Measurements from ENCODE around the gene HEXIM1. TPM values are rescaled to one million over a fixed set of nuclear protein-coding genes. Genes with fewer than 3 reads are reported as not detected.
A peak's percentile ranks its signal among the peaks of the same experiment; 100 is the strongest.

Gene HEXIM1
- total RNA-seq, 2 donors from 2014 or later, result 34.9 to 89.1 TPM

GRCh38 chr17:45135192-45135977 is 12.9 kb upstream of the HEXIM1 start, which contains the start of gene ACBD4:
Gene ACBD4, plus strand, starts transcription at chr17:45135687. Its CDS starts 458 bp downstream, at chr17:45136145.
- Histone ChIP-seq H3K9me3 (no peaks in the 10 kb centered on the region), H3K4me1 (ENCODE audit: control insufficient read depth in 1 of 2, low read depth in 2 of 2) (peaks cover 9 to 35% of the 10 kb centered on the region in 2 donors), H3K36me3 (no peaks in the 10 kb centered on the region), H3K27ac (peak within 1 kb of the TSS; percentile 82 to 88), H3K4me3 (peak within 1 kb of the TSS; percentile 95), H3K27me3 (replicated peaks; ENCODE audit: insufficient read depth) (no peaks in the 10 kb centered on the region)
- peak; percentile 90 for ATAC-seq (ENCODE audit: insufficient number of reproducible peaks, low FRiP score, low read depth)
- peak; percentile 86 for DNase-seq (ENCODE audit: low spot score)
- TF ChIP-seq, protein P1, sequence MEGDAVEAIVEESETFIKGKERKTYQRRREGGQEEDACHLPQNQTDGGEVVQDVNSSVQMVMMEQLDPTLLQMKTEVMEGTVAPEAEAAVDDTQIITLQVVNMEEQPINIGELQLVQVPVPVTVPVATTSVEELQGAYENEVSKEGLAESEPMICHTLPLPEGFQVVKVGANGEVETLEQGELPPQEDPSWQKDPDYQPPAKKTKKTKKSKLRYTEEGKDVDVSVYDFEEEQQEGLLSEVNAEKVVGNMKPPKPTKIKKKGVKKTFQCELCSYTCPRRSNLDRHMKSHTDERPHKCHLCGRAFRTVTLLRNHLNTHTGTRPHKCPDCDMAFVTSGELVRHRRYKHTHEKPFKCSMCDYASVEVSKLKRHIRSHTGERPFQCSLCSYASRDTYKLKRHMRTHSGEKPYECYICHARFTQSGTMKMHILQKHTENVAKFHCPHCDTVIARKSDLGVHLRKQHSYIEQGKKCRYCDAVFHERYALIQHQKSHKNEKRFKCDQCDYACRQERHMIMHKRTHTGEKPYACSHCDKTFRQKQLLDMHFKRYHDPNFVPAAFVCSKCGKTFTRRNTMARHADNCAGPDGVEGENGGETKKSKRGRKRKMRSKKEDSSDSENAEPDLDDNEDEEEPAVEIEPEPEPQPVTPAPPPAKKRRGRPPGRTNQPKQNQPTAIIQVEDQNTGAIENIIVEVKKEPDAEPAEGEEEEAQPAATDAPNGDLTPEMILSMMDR (IDR thresholded peaks at IDR 0.05), result peak; percentile 99

DNA sequence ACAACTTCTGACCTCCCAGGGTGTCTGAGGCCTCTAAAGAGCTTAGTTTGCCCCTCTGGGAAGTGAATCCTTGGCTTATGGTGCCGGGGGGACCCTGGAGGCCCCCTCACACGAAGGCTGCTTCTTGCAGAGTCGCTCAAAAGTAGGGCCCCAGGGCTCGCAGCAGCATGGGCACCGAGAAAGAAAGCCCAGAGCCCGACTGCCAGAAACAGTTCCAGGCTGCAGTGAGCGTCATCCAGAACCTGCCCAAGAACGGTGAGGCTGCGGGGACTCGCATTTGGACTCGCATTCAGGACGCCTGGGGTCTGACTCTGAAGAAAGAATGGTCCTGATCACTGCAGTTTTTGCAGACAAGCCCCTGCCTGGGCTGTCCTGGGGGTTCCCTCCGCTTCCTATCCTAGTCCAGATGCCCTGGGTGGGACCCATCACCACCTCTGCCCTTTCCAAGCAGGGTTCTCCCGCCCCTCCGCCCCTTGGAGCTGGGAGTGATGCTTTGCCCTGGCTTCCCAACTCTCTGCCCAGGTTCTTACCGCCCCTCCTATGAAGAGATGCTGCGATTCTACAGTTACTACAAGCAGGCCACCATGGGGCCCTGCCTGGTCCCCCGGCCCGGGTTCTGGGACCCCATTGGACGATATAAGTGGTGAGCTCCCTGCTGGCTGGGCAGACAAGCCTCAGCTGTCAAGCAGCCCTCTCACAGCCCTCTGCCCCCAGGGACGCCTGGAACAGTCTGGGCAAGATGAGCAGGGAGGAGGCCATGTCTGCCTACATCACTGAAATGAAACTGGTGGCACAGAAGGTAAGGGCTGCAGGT is 12.1 kb upstream of the HEXIM1 start:
- H3K4me1 ChIP-seq (ENCODE audit: control insufficient read depth in 1 of 2, low read depth in 2 of 2), result peaks cover 7 to 27% of the 10 kb centered on the region in 2 donors
- H3K27me3 ChIP-seq (replicated peaks; ENCODE audit: insufficient read depth), result no peaks in the 10 kb centered on the region
- no peak for ATAC-seq (ENCODE audit: insufficient number of reproducible peaks, low FRiP score, low read depth)
- peak overlapping the region; percentile 82 to 88 for H3K27ac ChIP-seq
- DNase-seq (ENCODE audit: low spot score), result no peak
- no peaks in the 10 kb centered on the region for H3K36me3 ChIP-seq
- TF ChIP-seq, protein P1 (IDR thresholded peaks at IDR 0.05), result no peak
- no peaks in the 10 kb centered on the region for H3K9me3 ChIP-seq
- H3K4me3 ChIP-seq, result peak overlapping the region; percentile 95

DNA sequence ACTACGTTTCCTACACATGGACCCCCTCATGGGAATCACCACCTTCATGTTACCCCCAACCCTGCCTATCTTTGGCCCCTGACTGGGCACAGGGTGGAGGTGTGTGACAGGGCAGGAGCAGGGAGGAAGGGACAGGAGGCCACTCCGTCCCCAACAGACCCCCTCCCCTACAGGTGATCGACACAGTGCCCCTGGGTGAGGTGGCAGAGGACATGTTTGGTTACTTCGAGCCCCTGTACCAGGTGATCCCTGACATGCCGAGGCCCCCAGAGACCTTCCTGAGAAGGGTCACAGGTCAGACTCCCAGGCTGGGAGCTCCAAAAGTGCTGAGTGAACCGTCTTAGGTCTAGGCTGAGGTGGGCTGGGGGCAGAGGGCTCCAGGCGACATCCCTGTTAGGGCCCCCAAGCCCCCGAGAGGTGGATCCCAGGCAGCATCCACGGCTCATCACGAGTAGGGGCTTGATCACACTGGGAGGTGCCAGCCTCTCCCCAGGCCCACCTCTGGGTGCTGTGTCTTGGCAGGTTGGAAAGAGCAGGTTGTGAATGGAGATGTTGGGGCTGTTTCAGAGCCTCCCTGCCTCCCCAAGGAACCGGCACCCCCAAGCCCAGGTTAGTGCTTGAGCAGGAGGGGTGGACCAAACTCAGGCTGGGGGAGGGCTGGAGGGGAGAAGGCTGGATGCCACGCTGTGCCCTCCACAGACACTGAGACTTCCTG is 11.3 kb upstream of the HEXIM1 start:
- H3K4me3 ChIP-seq, result no peak overlapping the region
- ATAC-seq (ENCODE audit: insufficient number of reproducible peaks, low FRiP score, low read depth), result no peak
- no peak for DNase-seq (ENCODE audit: low spot score)
- H3K27ac ChIP-seq, result no peak overlapping the region
- H3K36me3 ChIP-seq, result no peaks in the 10 kb centered on the region
- TF ChIP-seq, protein P1 (IDR thresholded peaks at IDR 0.05), result no peak
- no peaks in the 10 kb centered on the region for H3K27me3 ChIP-seq (replicated peaks; ENCODE audit: insufficient read depth)
- H3K4me1 ChIP-seq (ENCODE audit: control insufficient read depth in 1 of 2, low read depth in 2 of 2), result peaks cover 7 to 22% of the 10 kb centered on the region in 2 donors
- H3K9me3 ChIP-seq, result no peaks in the 10 kb centered on the region

GRCh38 chr17:45137561-45138305 is 10.5 kb upstream of the HEXIM1 start:
- no peak for ATAC-seq (ENCODE audit: insufficient number of reproducible peaks, low FRiP score, low read depth)
- Histone ChIP-seq H3K27ac (no peak overlapping the region), H3K4me1 (ENCODE audit: control insufficient read depth in 1 of 2, low read depth in 2 of 2) (peaks cover 7 to 22% of the 10 kb centered on the region in 2 donors), H3K27me3 (replicated peaks; ENCODE audit: insufficient read depth) (no peaks in the 10 kb centered on the region), H3K9me3 (no peaks in the 10 kb centered on the region), H3K4me3 (no peak overlapping the region), H3K36me3 (no peaks in the 10 kb centered on the region)
- TF ChIP-seq, protein P1 (IDR thresholded peaks at IDR 0.05), result no peak
- no peak for DNase-seq (ENCODE audit: low spot score)

Data from thoracic aorta (tissue), 2 donors.